H9 (cell line): Measurements from ENCODE around the gene HHIP. TPM values are rescaled to one million over a fixed set of nuclear protein-coding genes. Genes with fewer than 3 reads are reported as not detected.

Experiments used
- DNase-seq: peaks from one replicate; pipeline ENCODE4 v3.0.0-alpha.2; 2017
- H2AFZ ChIP-seq: one replicate; pipeline ENCODE4 v1.6.1; 2013; ENCODE audit warnings: mild to moderate bottlenecking, low read length, control low read depth, moderate library complexity
- H2AK5ac ChIP-seq: 2 replicates; pipeline ENCODE4 v1.6.1; 2013; ENCODE audit warnings: low read length, control low read depth, mixed read lengths; ENCODE audit not compliant: insufficient read length
- H2BK120ac ChIP-seq: one replicate; pipeline ENCODE4 v1.6.1; 2013; ENCODE audit warnings: low read depth, mild to moderate bottlenecking, low read length, control low read depth, inconsistent platforms; ENCODE audit not compliant: poor library complexity, severe bottlenecking
- H2BK12ac ChIP-seq: 2 replicates; pipeline ENCODE4 v1.6.1; 2013; ENCODE audit warnings: low read length, control low read depth, mixed read lengths, low read depth; ENCODE audit not compliant: insufficient read length
- H2BK15ac ChIP-seq: 2 replicates; pipeline ENCODE4 v1.6.1; 2013; ENCODE audit warnings: low read depth, low read length, control low read depth
- H2BK20ac ChIP-seq: one replicate; pipeline ENCODE4 v1.6.1; 2013; ENCODE audit warnings: low read depth, mild to moderate bottlenecking, low read length, control low read depth, inconsistent platforms; ENCODE audit not compliant: poor library complexity, severe bottlenecking
- H2BK5ac ChIP-seq: 2 replicates; pipeline ENCODE4 v1.6.1; 2013; ENCODE audit warnings: low read length, control low read depth, mixed read lengths; ENCODE audit not compliant: insufficient read length
- H3K14ac ChIP-seq: 2 replicates; pipeline ENCODE4 v1.6.1; 2013; ENCODE audit warnings: low read length, control low read depth; ENCODE audit not compliant: insufficient read depth
- H3K18ac ChIP-seq: 2 replicates; pipeline ENCODE4 v1.6.1; 2013; ENCODE audit warnings: low read depth, mild to moderate bottlenecking, mixed read lengths, low read length, control low read depth; ENCODE audit not compliant: insufficient read length
- H3K23ac ChIP-seq: 2 replicates; pipeline ENCODE4 v1.6.1; 2013; ENCODE audit warnings: low read length, control low read depth, mixed read lengths, low read depth; ENCODE audit not compliant: insufficient read length
- H3K23me2 ChIP-seq: 2 replicates; pipeline ENCODE4 v1.6.1; 2013; ENCODE audit warnings: low read depth, mild to moderate bottlenecking, mixed read lengths, low read length, control low read depth; ENCODE audit not compliant: insufficient read length, poor library complexity, severe bottlenecking
- H3K27ac ChIP-seq: 2 replicates; pipeline ENCODE4 v1.5.1; 2013; ENCODE audit warnings: low read length, control low read depth, mixed read lengths, low read depth; ENCODE audit not compliant: insufficient read length
- H3K27me3 ChIP-seq: 2 replicates; pipeline ENCODE4 v1.6.1; 2013; ENCODE audit warnings: low read length, control low read depth, inconsistent platforms; ENCODE audit not compliant: insufficient read depth
- H3K4ac ChIP-seq: 2 replicates; pipeline ENCODE4 v1.6.1; 2013; ENCODE audit warnings: low read depth, mild to moderate bottlenecking, control low read depth, inconsistent platforms, low read length, moderate library complexity
- H3K4me1 ChIP-seq: 2 replicates; pipeline ENCODE4 v1.6.1; 2013; ENCODE audit warnings: low read length, control low read depth, inconsistent platforms; ENCODE audit not compliant: insufficient read depth
- H3K4me2 ChIP-seq: 2 replicates; pipeline ENCODE4 v1.6.1; 2013; ENCODE audit warnings: low read length, control low read depth, mixed read lengths; ENCODE audit not compliant: insufficient read length, insufficient read depth
- H3K56ac ChIP-seq: 2 replicates; pipeline ENCODE4 v1.6.1; 2013; ENCODE audit warnings: low read depth, mild to moderate bottlenecking, mixed read lengths, low read length, control low read depth; ENCODE audit not compliant: insufficient read length
- H3K79me1 ChIP-seq: 2 replicates; pipeline ENCODE4 v1.6.1; 2013; ENCODE audit warnings: low read depth, mild to moderate bottlenecking, moderate library complexity, low read length, control low read depth, inconsistent platforms; ENCODE audit not compliant: insufficient read depth, poor library complexity, severe bottlenecking
- H3K79me2 ChIP-seq: 2 replicates; pipeline ENCODE4 v1.6.1; 2013; ENCODE audit warnings: low read length, control low read depth, inconsistent platforms; ENCODE audit not compliant: insufficient read depth
- H3K9ac ChIP-seq: 2 replicates; pipeline ENCODE4 v1.6.1; 2013; ENCODE audit warnings: low read length, control low read depth, mixed read lengths; ENCODE audit not compliant: insufficient read length; ENCODE audit errors: extremely low read depth
- H3K9me3 ChIP-seq: one replicate; pipeline ENCODE4 v1.6.1; 2013; ENCODE audit warnings: low read depth, low read length, inconsistent platforms; ENCODE audit not compliant: control insufficient read depth
- H3T11ph ChIP-seq: one replicate; pipeline ENCODE4 v1.6.1; 2013; ENCODE audit warnings: mild to moderate bottlenecking, low read length, control low read depth, inconsistent platforms
- H4K20me1 ChIP-seq: one replicate; pipeline ENCODE4 v1.6.1; 2013; ENCODE audit not compliant: control insufficient read depth, insufficient read length, insufficient read depth
- H4K5ac ChIP-seq: 2 replicates; pipeline ENCODE4 v1.6.1; 2013; ENCODE audit warnings: low read depth, mild to moderate bottlenecking, mixed read lengths, low read length, control low read depth; ENCODE audit not compliant: insufficient read length
- H4K8ac ChIP-seq: replicated peaks from 2 replicates; pipeline ENCODE4 v1.6.1; 2013; ENCODE audit warnings: low read length, control low read depth, mixed read lengths, low read depth; ENCODE audit not compliant: insufficient read length
- H4K91ac ChIP-seq: 2 replicates; pipeline ENCODE4 v1.6.1; 2013; ENCODE audit warnings: low read depth, mild to moderate bottlenecking, moderate library complexity, mixed read lengths, low read length, control low read depth; ENCODE audit not compliant: insufficient read length
- H3K27ac Mint-ChIP-seq, 3 experiments: 2 replicates in 2 of 3; 3 replicates in 1 of 3; pipeline ENCODE4 v1.8.0; 2020 to 2021; ENCODE audit warnings: mixed read lengths in 3 of 3, mild to moderate bottlenecking in 1 of 3, moderate library complexity in 1 of 3
- H3K27me3 Mint-ChIP-seq: 2 replicates; pipeline ENCODE4 v1.8.0; 2021; ENCODE audit warnings: low read depth, mild to moderate bottlenecking, moderate library complexity, mixed read lengths
- H3K36me3 Mint-ChIP-seq, 3 experiments: 2 replicates in 2 of 3; 3 replicates in 1 of 3; pipeline ENCODE4 v1.8.0; 2020 to 2021; ENCODE audit warnings: low read depth in 3 of 3, mixed read lengths in 3 of 3; ENCODE audit not compliant: insufficient read depth in 1 of 3
- H3K4me1 Mint-ChIP-seq, 2 experiments: 2 replicates each; pipeline ENCODE4 v1.8.0; 2020; ENCODE audit warnings: mixed read lengths in 2 of 2
- H3K4me3 Mint-ChIP-seq, 2 experiments: 2 replicates in 1 of 2; 3 replicates in 1 of 2; pipeline ENCODE4 v1.8.0; 2020 to 2021; ENCODE audit warnings: mild to moderate bottlenecking in 2 of 2, mixed read lengths in 2 of 2, moderate library complexity in 1 of 2
- H3K9me3 Mint-ChIP-seq, 2 experiments: 2 replicates in 1 of 2; 3 replicates in 1 of 2; pipeline ENCODE4 v1.8.0; 2020; ENCODE audit warnings: mild to moderate bottlenecking in 2 of 2, mixed read lengths in 2 of 2, moderate library complexity in 1 of 2
- WGBS: extraction: QIAGEN DNeasy Blood & Tissue Kit; methylation state at CpG from one replicate; pipeline ENCODE4 v1.1.7; 2013; ENCODE audit warnings: missing lambda C conversion rate, low lambda C conversion rate, mixed read lengths; ENCODE audit not compliant: insufficient read length; ENCODE audit errors: extremely low coverage; 5-methylcytosine and 5-hydroxymethylcytosine counted together
- total RNA-seq: library from RNA; stranded (reverse); gene quantifications from 2 replicates; pipeline ENCODE4 v1.2.1, GENCODE V29; 2021
- TF ChIP-seq, protein P1 (sequence below): fragments of 200-600 bp; sonication (generic); conservative IDR thresholded peaks from 3 replicates; pipeline ENCODE4 v1.8.0; 2021; ENCODE audit warnings: antibody characterized with exemption, mild to moderate bottlenecking

The HHIP gene
- total RNA-seq, 1 experiment from 2014 or later: 3.8 TPM

DNA sequence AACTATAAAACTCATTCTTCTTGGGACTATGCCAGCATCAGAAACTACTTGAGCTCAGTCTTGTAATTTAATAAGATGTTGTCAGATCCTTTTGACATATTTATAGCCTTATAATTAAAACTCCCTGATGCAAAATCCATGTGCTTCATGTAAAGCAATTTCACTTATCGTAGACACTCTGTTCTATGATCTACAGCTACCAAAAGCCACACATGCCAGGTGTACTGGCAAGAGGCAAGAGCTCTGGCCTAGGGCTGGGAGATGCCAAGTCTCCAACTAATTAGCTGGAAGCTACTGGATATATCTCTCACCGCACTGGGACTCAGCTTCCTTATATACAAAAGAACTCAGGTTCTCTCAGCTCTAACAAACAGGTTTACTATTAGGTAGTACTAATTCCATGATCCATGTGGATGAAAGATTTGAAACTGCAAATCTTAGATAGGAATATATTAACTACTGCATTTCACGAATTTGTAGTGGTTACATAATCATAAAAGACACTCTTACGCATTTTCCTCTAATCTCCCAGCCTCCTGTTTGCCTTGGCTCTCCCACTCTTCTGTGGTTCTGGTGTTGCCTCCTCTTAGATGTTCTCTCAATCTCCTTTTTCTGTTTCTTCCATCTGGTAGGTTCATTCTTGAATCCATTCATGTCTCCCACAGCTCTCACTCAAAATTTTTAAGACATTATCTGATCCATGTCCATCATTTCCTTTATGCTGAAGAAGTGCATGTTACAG lies 103.0 kb downstream of the HHIP start:
- no peak for DNase-seq
- Histone ChIP-seq H4K8ac (no peak overlapping the region), H2AFZ (no peak overlapping the region), H3K23ac (no peak overlapping the region), H3T11ph (no peak overlapping the region), H4K20me1 (no peaks in the 10 kb centered on the region), H3K18ac (no peak overlapping the region), H2BK20ac (no peak overlapping the region), H3K4me1 (no peaks in the 10 kb centered on the region), H2BK5ac (no peak overlapping the region), H3K27ac (no peak overlapping the region), H4K91ac (no peak overlapping the region), H2AK5ac (no peak overlapping the region), H3K9me3 (no peaks in the 10 kb centered on the region), H3K14ac (no peak overlapping the region), H3K4ac (no peak overlapping the region), H3K79me1 (no peaks in the 10 kb centered on the region), H3K79me2 (no peaks in the 10 kb centered on the region), H3K4me2 (no peak overlapping the region), H2BK12ac (no peak overlapping the region), H3K23me2 (no peaks in the 10 kb centered on the region), H3K27me3 (no peaks in the 10 kb centered on the region), H3K56ac (no peak overlapping the region), H2BK120ac (no peak overlapping the region), H2BK15ac (no peak overlapping the region), H4K5ac (no peak overlapping the region), H3K9ac (no peak overlapping the region)
- TF ChIP-seq, protein P1, sequence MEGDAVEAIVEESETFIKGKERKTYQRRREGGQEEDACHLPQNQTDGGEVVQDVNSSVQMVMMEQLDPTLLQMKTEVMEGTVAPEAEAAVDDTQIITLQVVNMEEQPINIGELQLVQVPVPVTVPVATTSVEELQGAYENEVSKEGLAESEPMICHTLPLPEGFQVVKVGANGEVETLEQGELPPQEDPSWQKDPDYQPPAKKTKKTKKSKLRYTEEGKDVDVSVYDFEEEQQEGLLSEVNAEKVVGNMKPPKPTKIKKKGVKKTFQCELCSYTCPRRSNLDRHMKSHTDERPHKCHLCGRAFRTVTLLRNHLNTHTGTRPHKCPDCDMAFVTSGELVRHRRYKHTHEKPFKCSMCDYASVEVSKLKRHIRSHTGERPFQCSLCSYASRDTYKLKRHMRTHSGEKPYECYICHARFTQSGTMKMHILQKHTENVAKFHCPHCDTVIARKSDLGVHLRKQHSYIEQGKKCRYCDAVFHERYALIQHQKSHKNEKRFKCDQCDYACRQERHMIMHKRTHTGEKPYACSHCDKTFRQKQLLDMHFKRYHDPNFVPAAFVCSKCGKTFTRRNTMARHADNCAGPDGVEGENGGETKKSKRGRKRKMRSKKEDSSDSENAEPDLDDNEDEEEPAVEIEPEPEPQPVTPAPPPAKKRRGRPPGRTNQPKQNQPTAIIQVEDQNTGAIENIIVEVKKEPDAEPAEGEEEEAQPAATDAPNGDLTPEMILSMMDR: no peak
- Mint-ChIP-seq H3K4me3 (no peak overlapping the region), H3K27ac (no peak overlapping the region; a peak in 2 of 7 replicates), H3K9me3 (no peaks in the 10 kb centered on the region), H3K27me3 (peaks cover 1% of the 10 kb centered on the region; the same call in 1 of the 2 replicates), H3K4me1 (no peaks in the 10 kb centered on the region), H3K36me3 (0 out of 7 replicates have a peak, but pooled peaks cover 0 to 4% (median 0%) of the 10 kb centered on the region in 3 experiments)
- WGBS: no CpG with 5 or more reads among the region's 4 CpGs
